Ovary (tissue), 9 donors: Measurements from ENCODE around the gene ANKK1. TPM values are rescaled to one million over a fixed set of nuclear protein-coding genes. Genes with fewer than 3 reads are reported as not detected.

Experiments used
- DNase-seq, 5 donors: peaks; one replicate each; pipeline ENCODE4 v3.0.0-alpha.2; 2019 to 2020
- H3K27ac ChIP-seq, 2 donors: fragments of 200-600 bp; one replicate each; pipeline versions ENCODE4 v1.5.1 to v1.8.0; 2019 to 2022
- H3K27me3 ChIP-seq: fragments of 200-600 bp; one replicate; pipeline ENCODE4 v1.8.0; 2022
- H3K36me3 ChIP-seq: fragments of 200-600 bp; sonication (generic); one replicate; pipeline ENCODE4 v1.5.1; 2019
- H3K4me1 ChIP-seq: one replicate; pipeline ENCODE4 v1.8.1; 2013; ENCODE audit warnings: mild to moderate bottlenecking, moderate library complexity; ENCODE audit not compliant: insufficient read depth
- H3K4me3 ChIP-seq: fragments of 200-600 bp; sonication (generic); one replicate; pipeline ENCODE4 v1.5.1; 2017
- H3K9me3 ChIP-seq, 2 donors: fragments of 200-600 bp in 1 of 2; sonication (generic) in 1 of 2; one replicate each; pipeline versions ENCODE4 v1.5.1 to v1.8.1; 2013 to 2019; ENCODE audit warnings: mild to moderate bottlenecking in 1 of 2, moderate library complexity in 1 of 2
- EP300 ChIP-seq: sonication (generic); formaldehyde crosslinking; IDR thresholded peaks from one replicate; pipeline ENCODE4 v1.6.1; 2017; ENCODE audit warnings: antibody characterized with exemption
- POLR2A ChIP-seq: fragments of 450-650 bp; IDR thresholded peaks from one replicate; pipeline ENCODE4 v1.6.1; 2017; ENCODE audit warnings: antibody characterized with exemption, mild to moderate bottlenecking, moderate library complexity
- WGBS, 3 donors: extraction: QIAGEN DNeasy Blood & Tissue Kit in 1 of 3; methylation state at CpG; one replicate each; pipeline versions ENCODE4 v1.1.5 to v1.1.7; 2013 to 2017; 5-methylcytosine and 5-hydroxymethylcytosine counted together
- intact Hi-C, 4 donors: fragments of 100-400 bp; cut with DNase I; formaldehyde crosslinking; loops; one replicate each; pipeline versions ENCODE4 v1.11.0 to v1.15.1; 2022 to 2023
- polyA plus RNA-seq, 2 donors: library from polyadenylated mRNA; stranded (reverse); fragments of 200-250 nt in 1 of 2; fragments of 350-450 nt in 1 of 2; fragmentation: Illumina TruSeq in 1 of 2; extraction: RNeasy Lipid Tissue Mini Kit (QIAGEN cat#74804) in 1 of 2; gene quantifications; one replicate each; pipeline ENCODE4 v1.2.3, GENCODE V29; 2013 to 2014
- total RNA-seq, 7 donors: library from RNA; depleted of rRNA in 2 of 7; stranded (reverse); fragments of >200 nt in 2 of 7; fragmentation: NEBNext Ultra II Directional in 3 of 7; extraction: Animal tissue kit (Norgen Biotek cat#: 25700) in 3 of 7; gene quantifications; one replicate each; pipeline versions ENCODE4 v1.1.0 to v1.2.4, GENCODE V29; 2016 to 2023
- TF ChIP-seq, protein P1 (sequence below), 3 donors: fragments of 450-650 bp in 2 of 3; fragments of 200-600 bp in 1 of 3; IDR thresholded peaks; one replicate each; pipeline versions ENCODE4 v1.5.1 to v1.8.0; 2016 to 2022; ENCODE audit warnings: antibody characterized with exemption in 3 of 3, mild to moderate bottlenecking in 1 of 3
- donor health status: DM: no; HTN: no; CAD: no; lungs with moderate emphysema.
- donor health status: DM: no; HTN: no; CAD: no.
- donor health status: Bipolar disorder and iron deficiency.
- donor health status: DM: yes; HTN: yes; CAD: no.
- donor health status: DM: no; HTN: no; CAD: no.
- donor health status: DM: yes; HTN: yes; CAD: no.

The ANKK1 gene
- total and polyA plus RNA-seq, 9 donors, result 0.34 to 2.4 (median 0.63) TPM; not detected in 1

- no peak overlapping the region for H3K27ac ChIP-seq
- no peak overlapping the region for H3K4me3 ChIP-seq
- H3K36me3 ChIP-seq, result no peaks in the 10 kb centered on the region
- intact Hi-C loops, result no loop called here
- no peak for DNase-seq
- TF ChIP-seq, protein P1, sequence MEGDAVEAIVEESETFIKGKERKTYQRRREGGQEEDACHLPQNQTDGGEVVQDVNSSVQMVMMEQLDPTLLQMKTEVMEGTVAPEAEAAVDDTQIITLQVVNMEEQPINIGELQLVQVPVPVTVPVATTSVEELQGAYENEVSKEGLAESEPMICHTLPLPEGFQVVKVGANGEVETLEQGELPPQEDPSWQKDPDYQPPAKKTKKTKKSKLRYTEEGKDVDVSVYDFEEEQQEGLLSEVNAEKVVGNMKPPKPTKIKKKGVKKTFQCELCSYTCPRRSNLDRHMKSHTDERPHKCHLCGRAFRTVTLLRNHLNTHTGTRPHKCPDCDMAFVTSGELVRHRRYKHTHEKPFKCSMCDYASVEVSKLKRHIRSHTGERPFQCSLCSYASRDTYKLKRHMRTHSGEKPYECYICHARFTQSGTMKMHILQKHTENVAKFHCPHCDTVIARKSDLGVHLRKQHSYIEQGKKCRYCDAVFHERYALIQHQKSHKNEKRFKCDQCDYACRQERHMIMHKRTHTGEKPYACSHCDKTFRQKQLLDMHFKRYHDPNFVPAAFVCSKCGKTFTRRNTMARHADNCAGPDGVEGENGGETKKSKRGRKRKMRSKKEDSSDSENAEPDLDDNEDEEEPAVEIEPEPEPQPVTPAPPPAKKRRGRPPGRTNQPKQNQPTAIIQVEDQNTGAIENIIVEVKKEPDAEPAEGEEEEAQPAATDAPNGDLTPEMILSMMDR (IDR thresholded peaks at IDR 0.05), result no peak
- no peak for TF ChIP-seq EP300
- no peak for TF ChIP-seq POLR2A
- no peaks in the 10 kb centered on the region for H3K27me3 ChIP-seq
- no peaks in the 10 kb centered on the region for H3K9me3 ChIP-seq
- WGBS, 3 donors, result 79 to 88% (median 84%) methylated on average over 4 of the region's 4 CpGs
- H3K4me1 ChIP-seq, result no peaks in the 10 kb centered on the region
These were observed 36.1 kb upstream of the ANKK1 start for GRCh38 chr11:113351480-113351879.

DNA sequence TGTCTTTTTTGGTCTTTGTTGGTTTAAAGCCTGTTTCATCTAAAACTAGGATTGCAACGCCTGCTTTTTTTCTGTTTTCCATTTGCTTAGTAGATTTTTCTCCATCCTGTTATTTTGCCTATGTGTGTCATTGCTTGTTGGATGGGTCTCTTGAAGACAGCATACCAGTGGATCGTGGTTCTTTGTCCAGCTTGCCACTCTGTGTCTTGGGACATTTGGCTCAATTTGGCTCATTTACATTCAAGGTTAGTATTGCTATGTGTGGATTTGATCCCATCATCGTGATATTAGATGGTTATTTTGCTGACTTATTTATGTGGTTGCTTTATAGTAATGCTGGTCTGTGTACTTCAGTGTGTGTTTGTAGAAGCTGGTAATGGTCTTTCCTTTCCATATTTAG lies 31.4 kb upstream of the ANKK1 start:
- Histone ChIP-seq H3K4me1 (no peaks in the 10 kb centered on the region), H3K36me3 (no peaks in the 10 kb centered on the region), H3K4me3 (no peak overlapping the region), H3K27me3 (no peaks in the 10 kb centered on the region), H3K27ac (no peak overlapping the region), H3K9me3 (no peaks in the 10 kb centered on the region)
- no peak for DNase-seq
- TF ChIP-seq, protein P1 (IDR thresholded peaks at IDR 0.05), result no peak
- no peak for TF ChIP-seq EP300
- TF ChIP-seq POLR2A, result no peak
- 96 to 98% (median 97%) methylated on average over 3 of the region's 3 CpGs for WGBS, 3 donors
- intact Hi-C loops, result no loop called here

DNA sequence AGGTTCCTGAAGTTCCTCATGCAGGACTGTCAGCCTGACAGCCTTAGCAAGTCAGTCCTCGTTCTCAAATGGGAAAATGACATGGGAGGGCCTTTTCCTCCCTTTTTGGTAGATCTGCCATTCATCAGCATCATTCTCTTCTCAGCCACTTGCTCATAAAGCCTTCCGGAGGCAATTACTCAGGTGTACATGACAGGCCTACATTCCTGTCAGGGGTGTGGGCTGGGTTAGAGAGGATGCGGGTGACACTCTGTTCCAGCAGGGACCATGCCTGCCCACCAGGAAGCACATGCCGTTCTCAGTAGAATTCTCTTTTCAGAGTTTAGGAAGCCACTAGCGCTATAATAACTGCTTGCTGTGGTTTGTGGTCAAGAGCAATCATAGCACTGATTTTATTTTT lies 24.2 kb upstream of the ANKK1 start:
- Histone ChIP-seq H3K4me1 (no peaks in the 10 kb centered on the region), H3K27me3 (no peaks in the 10 kb centered on the region), H3K27ac (no peak overlapping the region), H3K36me3 (no peaks in the 10 kb centered on the region), H3K9me3 (no peaks in the 10 kb centered on the region), H3K4me3 (no peak overlapping the region)
- no peak for TF ChIP-seq EP300
- TF ChIP-seq POLR2A, result no peak
- TF ChIP-seq, protein P1 (IDR thresholded peaks at IDR 0.05), result no peak
- intact Hi-C loops, result no loop called here
- WGBS, 3 donors, result 77 to 90% (median 88%) methylated on average over 5 of the region's 5 CpGs
- DNase-seq, result no peak

DNA sequence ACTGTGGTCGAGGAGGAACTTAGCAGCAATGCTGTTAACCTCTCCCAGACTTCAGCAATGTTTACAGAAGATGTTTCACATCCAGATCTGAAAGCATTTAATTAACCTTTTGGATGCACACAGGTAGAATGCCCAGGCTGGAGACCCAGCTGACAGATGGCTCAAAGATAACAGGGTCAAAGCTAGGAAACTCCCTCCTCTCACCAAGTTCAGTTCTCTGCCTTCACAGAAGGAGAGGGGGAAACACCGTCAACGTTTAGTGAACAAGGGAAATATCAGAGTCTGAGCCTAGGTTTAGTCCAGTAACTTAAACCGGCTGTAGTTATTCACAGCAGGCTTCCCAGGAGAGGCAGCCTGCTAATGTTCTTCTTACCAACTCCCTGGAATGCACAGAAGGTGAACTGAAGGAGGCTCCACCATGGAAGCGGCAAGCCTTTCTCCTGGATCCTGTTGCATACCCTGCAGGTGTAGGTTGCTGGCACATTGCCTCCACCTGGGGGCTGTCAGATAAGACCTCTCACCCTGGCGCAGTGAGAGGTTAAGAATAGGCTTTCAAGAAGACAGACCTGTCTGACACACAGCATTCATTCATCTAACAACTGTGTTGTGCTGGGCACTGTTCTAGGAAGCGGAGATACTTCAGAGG lies 23.5 kb upstream of the ANKK1 start:
- Histone ChIP-seq H3K9me3 (no peaks in the 10 kb centered on the region), H3K36me3 (no peaks in the 10 kb centered on the region), H3K4me3 (no peak overlapping the region), H3K27ac (no peak overlapping the region), H3K4me1 (no peaks in the 10 kb centered on the region), H3K27me3 (no peaks in the 10 kb centered on the region)
- 79 to 85% (median 79%) methylated on average over 7 of the region's 7 CpGs for WGBS, 3 donors
- DNase-seq, result no peak
- intact Hi-C loops, result no loop called here
- TF ChIP-seq EP300, result no peak
- TF ChIP-seq, protein P1 (IDR thresholded peaks at IDR 0.05), result no peak
- no peak for TF ChIP-seq POLR2A
